K562 (cell line): ENCODE measurements around the gene TBC1D5. TPM values are rescaled to one million over a fixed set of nuclear protein-coding genes. Genes with fewer than 3 reads are reported as not detected.

Experiments
- ATAC-seq: fragments of 200-7000 bp; cut with Tn5 transposase; 3 replicates; pipeline ENCODE4 v1.9.1; 2020; ENCODE audit warnings: moderate library complexity
- BruUV-seq: library from RNA; stranded (reverse); fragments of 400-500 nt; replicated peaks from 2 replicates; lab custom pipeline; 2021; lab: Mats Ljungman, UMichigan
- CTCF ChIA-PET: fragments of 300-600 bp; formaldehyde crosslinking; extraction: SDS; loops from one replicate; lab custom pipeline; 2021; ENCODE audit warnings: low intra/inter-chr PET ratio; lab: Yijun Ruan, JAX
- POLR2A ChIA-PET: fragments of 300-600, 350-650 bp; sonication (Branson Sonifier 250); formaldehyde crosslinking; extraction: SDS; loops from one replicate; lab custom pipeline; 2021; ENCODE audit warnings: antibody characterized with exemption, inconsistent platforms; lab: Yijun Ruan, JAX
- DNase-seq, 4 experiments: peaks; one replicate each; pipeline versions ENCODE4 v3.0.0 to v3.0.0-alpha.2; 2011 to 2018; ENCODE audit warnings: low spot score in 3 of 4, mixed read lengths in 3 of 4; ENCODE audit errors: extremely low read depth in 1 of 4
- FAIRE-seq: peaks from 2 replicates; lab custom pipeline; 2011; peaks lifted over from hg19 to GRCh38; lab: Jason Lieb, UNC
- H2AFZ ChIP-seq: 2 replicates; pipeline ENCODE4 v1.6.0; 2011; ENCODE audit warnings: low read depth, low read length, control low read depth, inconsistent platforms
- H3K27ac ChIP-seq: fragments of 200-600 bp; 3 replicates; pipeline ENCODE4 v1.8.0; 2011; ENCODE audit warnings: low read depth, mild to moderate bottlenecking, control low read depth, inconsistent platforms, low read length, moderate library complexity, mixed read lengths; ENCODE audit errors: extremely low read depth
- H3K27me3 ChIP-seq, 2 experiments: fragments of 300-600 bp in 1 of 2; 2 replicates in 1 of 2; 3 replicates in 1 of 2; pipeline versions ENCODE4 v1.6.0 to v1.8.0; 2011; ENCODE audit warnings: inconsistent platforms in 2 of 2, low read length in 2 of 2, mild to moderate bottlenecking in 1 of 2, mixed read lengths in 1 of 2, moderate library complexity in 1 of 2; ENCODE audit not compliant: control insufficient read depth in 2 of 2, insufficient read depth in 2 of 2
- H3K36me3 ChIP-seq: fragments of 300-600 bp; 3 replicates; pipeline ENCODE4 v1.8.0; 2011; ENCODE audit warnings: mild to moderate bottlenecking, low read length, inconsistent platforms; ENCODE audit not compliant: control insufficient read depth, insufficient read depth
- H3K4me1 ChIP-seq, 2 experiments: fragments of 200-600 bp in 1 of 2; replicated peaks in 1 of 2; 2 replicates in 1 of 2; 3 replicates in 1 of 2; pipeline versions ENCODE4 v1.5.1 to v1.8.0; 2011; ENCODE audit warnings: inconsistent platforms in 2 of 2, low read length in 2 of 2, mild to moderate bottlenecking in 1 of 2, mixed read lengths in 1 of 2, moderate library complexity in 1 of 2; ENCODE audit not compliant: control insufficient read depth in 2 of 2, insufficient read depth in 2 of 2
- H3K4me2 ChIP-seq: 2 replicates; pipeline ENCODE4 v1.6.1; 2011; ENCODE audit warnings: low read length, control low read depth, inconsistent platforms, mixed read lengths; ENCODE audit not compliant: insufficient read depth
- H3K4me3 ChIP-seq: fragments of 200-600 bp; sonication (generic), shearing (Covaris generic); 2 replicates; pipeline ENCODE4 v1.5.1; 2016; ENCODE audit warnings: control low read depth, inconsistent platforms
- H3K79me2 ChIP-seq: fragments of 200-600 bp; 3 replicates; pipeline ENCODE4 v1.8.0; 2011; ENCODE audit warnings: low read length, inconsistent platforms; ENCODE audit not compliant: control insufficient read depth, insufficient read depth
- H3K9ac ChIP-seq, 2 experiments: 2 replicates each; pipeline versions ENCODE4 v1.6.0 to v1.6.1; 2011; ENCODE audit warnings: low read depth in 2 of 2, low read length in 2 of 2, control low read depth in 1 of 2, inconsistent platforms in 1 of 2, mild to moderate bottlenecking in 1 of 2, mixed read lengths in 1 of 2; ENCODE audit not compliant: insufficient read depth in 1 of 2
- H3K9me1 ChIP-seq: one replicate; pipeline ENCODE4 v1.6.0; 2011; ENCODE audit warnings: inconsistent platforms, mild to moderate bottlenecking, low read length, moderate library complexity; ENCODE audit not compliant: control insufficient read depth, insufficient read depth
- H3K9me3 ChIP-seq: replicated peaks from 2 replicates; pipeline ENCODE4 v1.5.1; 2011; ENCODE audit warnings: low read depth, low read length, inconsistent platforms; ENCODE audit not compliant: control insufficient read depth, insufficient read depth
- H4K20me1 ChIP-seq: replicated peaks from 2 replicates; pipeline ENCODE4 v1.6.1; 2011; ENCODE audit warnings: low read length, inconsistent platforms, mixed read lengths; ENCODE audit not compliant: control insufficient read depth, insufficient read depth
- BDP1 ChIP-seq: IDR thresholded peaks from 3 replicates; pipeline ENCODE4 v1.6.1; 2011; ENCODE audit not compliant: insufficient read length, insufficient read depth
- PHB2 ChIP-seq: fragments of 450-650 bp; IDR thresholded peaks from 2 replicates; pipeline ENCODE4 v1.6.1; 2017; ENCODE audit warnings: low read depth
- PTTG1 ChIP-seq: fragments of 450-650 bp; IDR thresholded peaks from 2 replicates; pipeline ENCODE4 v1.6.1; 2016; ENCODE audit warnings: low read depth, mild to moderate bottlenecking, missing genetic modification characterization, missing compliant biosample characterization
- SRSF3 ChIP-seq: fragments of 200-400 bp; formaldehyde crosslinking; IDR thresholded peaks from 2 replicates; pipeline ENCODE4 v1.6.1; 2016; ENCODE audit warnings: mild to moderate bottlenecking, low read length, moderate library complexity; ENCODE audit not compliant: insufficient read depth
- WGBS: fragments of 100-300 bp; shearing (Covaris generic); methylation state at CpG from one replicate; pipeline ENCODE4 v1.1.6; 2016; ENCODE audit warnings: low coverage, mixed read lengths; ENCODE audit not compliant: insufficient coverage; ENCODE audit errors: missing lambda C conversion rate; 5-methylcytosine and 5-hydroxymethylcytosine counted together
- in situ Hi-C: fragments of 300-500 bp; cut with MboI; formaldehyde crosslinking; loops from 4 replicates; pipeline ENCODE4 v1.15.0; 2018; ENCODE audit warnings: inconsistent platforms, mixed read lengths
- intact Hi-C: fragments of 100-400 bp; cut with micrococcal nuclease; formaldehyde crosslinking; loops from 2 replicates; pipeline ENCODE4 v1.14.2; 2022
- polyA plus RNA-seq, 8 experiments: library from polyadenylated mRNA; depleted of rRNA in 4 of 8; stranded (reverse) in 5 of 8; unstranded in 3 of 8; fragments of >200 nt; fragmentation: Nextera tagmentation in 2 of 8; fragmentation: Illumina TruSeq in 1 of 8; extraction: Ambion mirVana in 2 of 8; extraction: Trizol in 1 of 8; gene quantifications; 2 replicates each; pipeline versions ENCODE4 v1.2.1 to v1.2.3, GENCODE V29; 2011 to 2014; ENCODE audit warnings: inconsistent platforms in 1 of 8, missing spikeins in 1 of 8
- total RNA-seq, 7 experiments: library from RNA; depleted of rRNA in 6 of 7; stranded (reverse); fragments of >200 nt in 6 of 7; fragmentation: Illumina TruSeq in 2 of 7; extraction: Trizol in 2 of 7; gene quantifications; 2 replicates each; pipeline versions ENCODE4 v1.2.1 to v1.2.3, GENCODE V29; 2011 to 2021; ENCODE audit warnings: low replicate concordance in 1 of 7
- TF ChIP-seq, protein P1 (sequence below): fragments of 450-650 bp; IDR thresholded peaks from one replicate; pipeline ENCODE4 v1.6.1; 2018; ENCODE audit warnings: mild to moderate bottlenecking, moderate library complexity; ENCODE audit not compliant: partially characterized antibody
- TF ChIP-seq, protein P2 (sequence below): sonication (generic); formaldehyde crosslinking; IDR thresholded peaks from 2 replicates; pipeline ENCODE4 v1.8.0; 2023; ENCODE audit warnings: mild to moderate bottlenecking, missing genetic modification reagents

The TBC1D5 gene
- total and polyA plus RNA-seq, 9 of the 15 experiments (the other 6 are each of a cell fraction or from before 2014, with no cell fraction given) = 2.9 to 38.1 (median 25.6) TPM

DNA sequence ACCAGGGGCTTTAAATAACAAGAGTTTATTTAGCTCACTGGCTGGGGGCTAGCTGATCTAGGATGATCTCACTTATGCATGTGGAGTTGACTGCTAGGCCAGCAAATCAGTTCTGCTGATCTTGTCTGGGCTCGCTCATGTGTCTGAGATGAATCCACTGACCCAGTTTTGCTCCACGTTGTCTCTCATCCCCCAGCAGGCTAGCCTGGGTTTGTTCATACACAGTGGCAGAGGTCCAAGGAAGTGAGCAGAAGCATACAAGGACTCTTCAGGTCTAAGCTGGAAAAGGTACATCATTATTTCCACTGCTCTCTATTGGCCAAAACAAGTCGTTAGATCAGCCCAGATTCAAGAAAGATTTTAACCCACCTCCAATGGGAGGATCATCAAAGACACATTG lies 619.7 kb downstream of the TBC1D5 start:
- Histone ChIP-seq H2AFZ (no peak overlapping the region), H3K9me1 (no peaks in the 10 kb centered on the region), H3K27ac (no peak overlapping the region), H4K20me1 (no peaks in the 10 kb centered on the region; the same call in 1 of the 2 replicates), H3K4me2 (no peak overlapping the region), H3K9ac (no peak overlapping the region), H3K9me3 (no peaks in the 10 kb centered on the region), H3K4me1 (no peaks in the 10 kb centered on the region), H3K36me3 (no peaks in the 10 kb centered on the region), H3K4me3 (no peak overlapping the region), H3K79me2 (no peaks in the 10 kb centered on the region), H3K27me3 (no peaks in the 10 kb centered on the region)
- no TSS peak for BruUV-seq
- TF ChIP-seq, protein P1, sequence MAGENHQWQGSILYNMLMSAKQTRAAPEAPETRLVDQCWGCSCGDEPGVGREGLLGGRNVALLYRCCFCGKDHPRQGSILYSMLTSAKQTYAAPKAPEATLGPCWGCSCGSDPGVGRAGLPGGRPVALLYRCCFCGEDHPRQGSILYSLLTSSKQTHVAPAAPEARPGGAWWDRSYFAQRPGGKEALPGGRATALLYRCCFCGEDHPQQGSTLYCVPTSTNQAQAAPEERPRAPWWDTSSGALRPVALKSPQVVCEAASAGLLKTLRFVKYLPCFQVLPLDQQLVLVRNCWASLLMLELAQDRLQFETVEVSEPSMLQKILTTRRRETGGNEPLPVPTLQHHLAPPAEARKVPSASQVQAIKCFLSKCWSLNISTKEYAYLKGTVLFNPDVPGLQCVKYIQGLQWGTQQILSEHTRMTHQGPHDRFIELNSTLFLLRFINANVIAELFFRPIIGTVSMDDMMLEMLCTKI = no peak
- TF ChIP-seq BDP1 = no peak
- TF ChIP-seq, protein P2, sequence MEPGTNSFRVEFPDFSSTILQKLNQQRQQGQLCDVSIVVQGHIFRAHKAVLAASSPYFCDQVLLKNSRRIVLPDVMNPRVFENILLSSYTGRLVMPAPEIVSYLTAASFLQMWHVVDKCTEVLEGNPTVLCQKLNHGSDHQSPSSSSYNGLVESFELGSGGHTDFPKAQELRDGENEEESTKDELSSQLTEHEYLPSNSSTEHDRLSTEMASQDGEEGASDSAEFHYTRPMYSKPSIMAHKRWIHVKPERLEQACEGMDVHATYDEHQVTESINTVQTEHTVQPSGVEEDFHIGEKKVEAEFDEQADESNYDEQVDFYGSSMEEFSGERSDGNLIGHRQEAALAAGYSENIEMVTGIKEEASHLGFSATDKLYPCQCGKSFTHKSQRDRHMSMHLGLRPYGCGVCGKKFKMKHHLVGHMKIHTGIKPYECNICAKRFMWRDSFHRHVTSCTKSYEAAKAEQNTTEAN (CRISPR knock-in tag) = no peak
- TF ChIP-seq SRSF3 = no peak
- TF ChIP-seq PHB2 = no peak
- TF ChIP-seq PTTG1 (tag) = no peak
- ChIA-PET POLR2A (interaction anchor here (0.6 to 1.1 kb wide), 3 partner anchors 9 to 29 kb away, joined by 3 to 4 read pairs (median 4); no protein-coding TSS in a partner anchor), CTCF (no interaction called here)
- in situ Hi-C loops (no loop called here), intact Hi-C loops (no loop called here)
- FAIRE-seq = no peak
- no peak for ATAC-seq
- no peak for DNase-seq
- 3% methylated on average over 3 of the region's 3 CpGs for WGBS
